SK-N-SH (cell line): ENCODE results near the gene TMSB10. TPM values are rescaled to one million over a fixed set of nuclear protein-coding genes. Genes with fewer than 3 reads are reported as not detected.

Source experiments
- CTCF ChIA-PET: fragments of 300-600, 350-600 bp; formaldehyde crosslinking; extraction: SDS; loops from one replicate; lab custom pipeline; 2021; lab: Yijun Ruan, JAX
- POLR2A ChIA-PET: fragments of 350-600 bp; sonication (Branson Sonifier 250); formaldehyde crosslinking; extraction: SDS; loops from one replicate; lab custom pipeline; 2020; ENCODE audit warnings: antibody characterized with exemption, inconsistent platforms; lab: Yijun Ruan, JAX
- DNase-seq: peaks from one replicate; pipeline ENCODE4 v3.0.0; 2012
- H2AFZ ChIP-seq: fragments of 200-600 bp; sonication (generic); 2 replicates; pipeline ENCODE4 v1.8.1; 2016; ENCODE audit warnings: antibody characterized with exemption, mild to moderate bottlenecking, low read depth
- H3F3A ChIP-seq: fragments of 200-600 bp; sonication (generic); replicated peaks from 2 replicates; pipeline ENCODE3; 2016; ENCODE audit warnings: antibody characterized with exemption, mild to moderate bottlenecking; ENCODE audit not compliant: insufficient read depth
- H3K27ac ChIP-seq, 2 experiments: fragments of 200-500 bp in 1 of 2; fragments of 200-600 bp in 1 of 2; sonication (Bioruptor generic) in 1 of 2; sonication (generic), shearing (Covaris generic) in 1 of 2; 2 replicates each; pipeline versions ENCODE4 v1.5.1 to v1.6.1; 2014 to 2016; ENCODE audit warnings: low read depth in 2 of 2, inconsistent platforms in 1 of 2, low read length in 1 of 2, mild to moderate bottlenecking in 1 of 2, mixed read lengths in 1 of 2
- H3K27me3 ChIP-seq: fragments of 200-600 bp; sonication (generic), shearing (Covaris generic); 2 replicates; pipeline ENCODE4 v1.6.1; 2016; ENCODE audit warnings: mixed run types; ENCODE audit not compliant: insufficient read depth
- H3K36me3 ChIP-seq, 2 experiments: fragments of 200-500 bp in 1 of 2; fragments of 200-600 bp in 1 of 2; sonication (Bioruptor generic) in 1 of 2; sonication (generic) in 1 of 2; replicated peaks in 1 of 2; 2 replicates each; pipeline versions ENCODE3 to v1.5.1; 2014 to 2016; ENCODE audit warnings: low read length in 1 of 2, mild to moderate bottlenecking in 1 of 2; ENCODE audit not compliant: insufficient read depth in 2 of 2, control insufficient read depth in 1 of 2
- H3K4me1 ChIP-seq, 2 experiments: fragments of 200-500 bp in 1 of 2; fragments of 200-600 bp in 1 of 2; sonication (Bioruptor generic) in 1 of 2; sonication (generic), shearing (Covaris generic) in 1 of 2; 2 replicates each; pipeline versions ENCODE4 v1.5.1 to v1.6.1; 2014 to 2016; ENCODE audit warnings: low read depth in 1 of 2, low read length in 1 of 2, mixed run types in 1 of 2; ENCODE audit not compliant: insufficient read depth in 2 of 2, control insufficient read depth in 1 of 2
- H3K4me2 ChIP-seq: fragments of 200-600 bp; sonication (generic), shearing (Covaris generic); 2 replicates; pipeline ENCODE4 v1.6.1; 2017; ENCODE audit warnings: mixed run types
- H3K4me3 ChIP-seq, 2 experiments: fragments of 200-500 bp in 1 of 2; fragments of 200-600 bp in 1 of 2; sonication (Bioruptor generic) in 1 of 2; sonication (generic), shearing (Covaris generic) in 1 of 2; 2 replicates each; pipeline versions ENCODE4 v1.5.1 to v1.8.1; 2014 to 2016; ENCODE audit warnings: low read depth in 2 of 2, inconsistent platforms in 1 of 2, low read length in 1 of 2, mild to moderate bottlenecking in 1 of 2, mixed read lengths in 1 of 2, moderate library complexity in 1 of 2
- H3K79me2 ChIP-seq: fragments of 200-600 bp; sonication (generic); 2 replicates; pipeline ENCODE4 v1.8.1; 2017; ENCODE audit warnings: mild to moderate bottlenecking; ENCODE audit not compliant: insufficient read depth
- H3K9ac ChIP-seq: fragments of 200-600 bp; sonication (generic); 2 replicates; pipeline ENCODE4 v1.6.1; 2017; ENCODE audit warnings: mixed run types
- H3K9me2 ChIP-seq: fragments of 200-600 bp; sonication (generic); 2 replicates; pipeline ENCODE4 v1.6.1; 2017; ENCODE audit warnings: mixed run types
- H3K9me3 ChIP-seq: fragments of 200-600 bp; sonication (generic); 2 replicates; pipeline ENCODE4 v1.6.1; 2017; ENCODE audit warnings: mixed run types, mild to moderate bottlenecking, moderate library complexity
- H4K20me1 ChIP-seq: fragments of 200-600 bp; sonication (generic); 2 replicates; pipeline ENCODE4 v1.6.1; 2017; ENCODE audit warnings: mild to moderate bottlenecking, mixed run types; ENCODE audit not compliant: insufficient read depth
- CHD2 ChIP-seq: fragments of 150-350 bp; IDR thresholded peaks from 2 replicates; pipeline ENCODE4 v1.6.1; 2018; ENCODE audit warnings: low read length; ENCODE audit not compliant: partially characterized antibody
- ELF1 ChIP-seq: IDR thresholded peaks from 2 replicates; pipeline ENCODE4 v1.4.0; 2012
- EZH2phosphoT487 ChIP-seq: fragments of 200-600 bp; sonication (generic); IDR thresholded peaks from 2 replicates; pipeline ENCODE4 v1.6.1; 2017; ENCODE audit warnings: low read depth, mixed run types, mild to moderate bottlenecking, antibody characterized with exemption, moderate library complexity, borderline replicate concordance
- FOSL2 ChIP-seq: IDR thresholded peaks from 2 replicates; pipeline ENCODE4 v1.4.0; 2012; ENCODE audit warnings: low read depth, mild to moderate bottlenecking, moderate library complexity, borderline replicate concordance
- FOXJ3 ChIP-seq: sonication (generic); formaldehyde crosslinking; IDR thresholded peaks from 2 replicates; pipeline ENCODE4 v1.5.1; 2020; ENCODE audit warnings: mild to moderate bottlenecking, missing genetic modification reagents
- FOXM1 ChIP-seq: IDR thresholded peaks from 2 replicates; pipeline ENCODE4 v1.4.0; 2012; ENCODE audit warnings: low read depth, mild to moderate bottlenecking
- JUND ChIP-seq: IDR thresholded peaks from 2 replicates; pipeline ENCODE4 v1.4.0; 2012
- MEF2A ChIP-seq: IDR thresholded peaks from 2 replicates; pipeline ENCODE4 v1.4.0; 2012; ENCODE audit warnings: low read depth, borderline replicate concordance
- MXI1 ChIP-seq: IDR thresholded peaks from 2 replicates; pipeline ENCODE4 v1.6.1; 2012; ENCODE audit warnings: mild to moderate bottlenecking, low read depth, low read length, improper control_type of control experiment
- NFIC ChIP-seq: IDR thresholded peaks from 2 replicates; pipeline ENCODE4 v1.4.0; 2012; ENCODE audit warnings: borderline replicate concordance
- NRF1 ChIP-seq: IDR thresholded peaks from 2 replicates; pipeline ENCODE4 v1.6.1; 2012; ENCODE audit warnings: low read depth, mild to moderate bottlenecking, low read length
- RAD21 ChIP-seq: IDR thresholded peaks from 2 replicates; pipeline ENCODE4 v1.6.1; 2012; ENCODE audit warnings: mild to moderate bottlenecking, low read length
- RCOR1 ChIP-seq: fragments of 150-350 bp; IDR thresholded peaks from 2 replicates; pipeline ENCODE4 v1.6.1; 2017; ENCODE audit warnings: antibody characterized with exemption, low read length
- RFX5 ChIP-seq: IDR thresholded peaks from 2 replicates; pipeline ENCODE4 v1.6.1; 2012; ENCODE audit warnings: mild to moderate bottlenecking, improper control_type of control experiment, low read length
- SIN3A ChIP-seq: IDR thresholded peaks from 2 replicates; pipeline ENCODE4 v1.6.1; 2012; ENCODE audit warnings: low read depth, mild to moderate bottlenecking, low read length, moderate library complexity, borderline replicate concordance
- TEAD4 ChIP-seq: IDR thresholded peaks from 2 replicates; pipeline ENCODE4 v1.4.0; 2012; ENCODE audit warnings: mild to moderate bottlenecking, borderline replicate concordance; ENCODE audit not compliant: insufficient read depth
- WGBS: methylation state at CpG from one replicate; pipeline ENCODE4 v1.1.6; 2017; ENCODE audit warnings: low lambda C conversion rate; 5-methylcytosine and 5-hydroxymethylcytosine counted together
- polyA plus RNA-seq, 3 experiments: library from polyadenylated mRNA; depleted of rRNA; stranded (reverse); fragments of >200 nt; gene quantifications; 2 replicates each; pipeline ENCODE4 v1.2.3, GENCODE V29; 2012
- TF ChIP-seq, protein P1 (sequence below): IDR thresholded peaks from 2 replicates; pipeline ENCODE4 v1.4.0; 2012; ENCODE audit warnings: low read depth
- TF ChIP-seq, protein P2 (sequence below): IDR thresholded peaks from 2 replicates; pipeline ENCODE4; 2012
- TF ChIP-seq, protein P3 (sequence below): fragments of 150-350 bp; IDR thresholded peaks from 2 replicates; pipeline ENCODE4 v1.6.1; 2016; ENCODE audit warnings: mild to moderate bottlenecking, low read depth, low read length
- TF ChIP-seq, protein P4 (sequence below): fragments of 200-600 bp; sonication (generic); IDR thresholded peaks from 2 replicates; pipeline ENCODE4 v1.6.1; 2017; ENCODE audit warnings: antibody characterized with exemption, mild to moderate bottlenecking, moderate library complexity
- TF ChIP-seq, protein P5 (sequence below): fragments of 150-350 bp; IDR thresholded peaks from 2 replicates; pipeline ENCODE4 v1.6.1; 2017; ENCODE audit warnings: antibody characterized with exemption, low read length, low read depth, borderline replicate concordance

TMSB10 gene
- polyA plus RNA-seq, 1 of the 3 experiments (the other 2 are of a cell fraction), result 7,920 TPM

DNA sequence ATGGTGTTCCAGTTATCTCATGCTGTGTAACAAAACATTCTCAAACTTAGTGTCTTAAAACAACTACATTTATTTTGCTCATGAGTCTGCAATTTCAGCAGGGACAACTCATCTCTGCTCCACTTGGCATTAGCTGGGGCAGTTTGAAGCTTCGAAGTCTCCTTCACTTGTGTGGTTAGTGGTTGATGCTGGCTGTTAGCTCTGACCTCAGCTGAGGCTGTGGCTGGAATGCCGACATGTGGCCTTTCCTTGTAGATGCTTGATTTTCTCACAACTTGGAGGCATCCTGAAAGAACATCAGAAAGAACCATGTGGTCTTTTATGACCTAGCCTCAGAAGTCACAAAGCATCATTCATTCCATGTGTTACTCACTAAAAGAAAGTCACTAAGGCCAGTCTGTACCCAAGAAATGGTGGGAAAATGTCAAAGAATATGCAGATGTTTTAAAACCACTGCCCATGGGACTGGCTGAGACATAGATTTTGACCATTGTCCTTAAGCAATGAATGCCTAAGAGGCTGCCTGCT is 3.8 kb upstream of the TMSB10 start (continued):
- TF ChIP-seq, protein P1, sequence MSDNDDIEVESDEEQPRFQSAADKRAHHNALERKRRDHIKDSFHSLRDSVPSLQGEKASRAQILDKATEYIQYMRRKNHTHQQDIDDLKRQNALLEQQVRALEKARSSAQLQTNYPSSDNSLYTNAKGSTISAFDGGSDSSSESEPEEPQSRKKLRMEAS, result no peak
- TF ChIP-seq EZH2phosphoT487 (no peak), CHD2 (no peak), FOSL2 (no peak), FOXM1 (no peak), RCOR1 (no peak), JUND (no peak), MXI1 (no peak)

DNA sequence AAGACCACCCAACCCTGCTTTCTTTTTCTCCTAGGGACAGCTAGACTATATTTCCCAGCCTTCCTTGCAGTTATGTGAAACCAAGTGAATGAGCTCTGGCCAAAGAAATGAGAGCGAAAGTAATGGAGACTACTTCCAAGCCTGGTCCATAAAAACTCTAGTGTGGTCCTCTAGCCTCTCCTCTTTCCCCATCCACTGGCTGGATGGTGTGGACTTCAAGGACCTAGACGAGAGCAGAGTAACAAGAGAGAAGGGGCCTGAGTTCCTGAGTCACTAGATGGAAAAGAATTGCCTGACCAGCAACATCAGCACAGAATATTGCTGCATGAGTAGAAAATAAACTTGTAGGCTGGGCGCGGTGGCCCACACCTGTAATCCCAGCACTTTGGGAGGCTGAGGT is 2.9 kb upstream of the TMSB10 start:
- H2AFZ ChIP-seq, result no peak overlapping the region
- DNase-seq, result no peak
- 97% methylated on average over 4 of the region's 4 CpGs for WGBS
- peaks cover 21% of the 10 kb centered on the region for H3K79me2 ChIP-seq
- peaks cover 0 to 17% of the 10 kb centered on the region in 2 experiments for H3K36me3 ChIP-seq
- H3K9ac ChIP-seq, result no peak overlapping the region
- H4K20me1 ChIP-seq, result peaks cover 15% of the 10 kb centered on the region
- H3K27me3 ChIP-seq, result no peaks in the 10 kb centered on the region
- H3K9me3 ChIP-seq, result no peaks in the 10 kb centered on the region
- H3F3A ChIP-seq, result peaks cover 33% of the 10 kb centered on the region
- ChIA-PET POLR2A (no interaction called here), CTCF (interaction anchor here (0.6 to 2.3 kb wide), 3 partner anchors 17 to 23 kb away, joined by 3 to 13 read pairs (median 4); no protein-coding TSS in a partner anchor)
- no peak overlapping the region for H3K4me2 ChIP-seq
- H3K4me1 ChIP-seq, result peaks cover 4 to 18% of the 10 kb centered on the region in 2 experiments; a peak in 3 of 4 replicates
- TF ChIP-seq, protein P2, sequence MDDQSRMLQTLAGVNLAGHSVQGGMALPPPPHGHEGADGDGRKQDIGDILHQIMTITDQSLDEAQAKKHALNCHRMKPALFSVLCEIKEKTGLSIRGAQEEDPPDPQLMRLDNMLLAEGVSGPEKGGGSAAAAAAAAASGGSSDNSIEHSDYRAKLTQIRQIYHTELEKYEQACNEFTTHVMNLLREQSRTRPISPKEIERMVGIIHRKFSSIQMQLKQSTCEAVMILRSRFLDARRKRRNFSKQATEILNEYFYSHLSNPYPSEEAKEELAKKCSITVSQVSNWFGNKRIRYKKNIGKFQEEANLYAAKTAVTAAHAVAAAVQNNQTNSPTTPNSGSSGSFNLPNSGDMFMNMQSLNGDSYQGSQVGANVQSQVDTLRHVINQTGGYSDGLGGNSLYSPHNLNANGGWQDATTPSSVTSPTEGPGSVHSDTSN, result no peak
- TF ChIP-seq MEF2A (no peak), FOXM1 (no peak), ELF1 (no peak), EZH2phosphoT487 (no peak), MXI1 (no peak), RAD21 (no peak), NFIC (no peak), TEAD4 (no peak), SIN3A (no peak), RFX5 (no peak), CHD2 (no peak), FOXJ3 (CRISPR knock-in tag) (no peak), NRF1 (no peak)
- TF ChIP-seq, protein P3, sequence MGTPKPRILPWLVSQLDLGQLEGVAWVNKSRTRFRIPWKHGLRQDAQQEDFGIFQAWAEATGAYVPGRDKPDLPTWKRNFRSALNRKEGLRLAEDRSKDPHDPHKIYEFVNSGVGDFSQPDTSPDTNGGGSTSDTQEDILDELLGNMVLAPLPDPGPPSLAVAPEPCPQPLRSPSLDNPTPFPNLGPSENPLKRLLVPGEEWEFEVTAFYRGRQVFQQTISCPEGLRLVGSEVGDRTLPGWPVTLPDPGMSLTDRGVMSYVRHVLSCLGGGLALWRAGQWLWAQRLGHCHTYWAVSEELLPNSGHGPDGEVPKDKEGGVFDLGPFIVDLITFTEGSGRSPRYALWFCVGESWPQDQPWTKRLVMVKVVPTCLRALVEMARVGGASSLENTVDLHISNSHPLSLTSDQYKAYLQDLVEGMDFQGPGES, result no peak
- TF ChIP-seq, protein P4, sequence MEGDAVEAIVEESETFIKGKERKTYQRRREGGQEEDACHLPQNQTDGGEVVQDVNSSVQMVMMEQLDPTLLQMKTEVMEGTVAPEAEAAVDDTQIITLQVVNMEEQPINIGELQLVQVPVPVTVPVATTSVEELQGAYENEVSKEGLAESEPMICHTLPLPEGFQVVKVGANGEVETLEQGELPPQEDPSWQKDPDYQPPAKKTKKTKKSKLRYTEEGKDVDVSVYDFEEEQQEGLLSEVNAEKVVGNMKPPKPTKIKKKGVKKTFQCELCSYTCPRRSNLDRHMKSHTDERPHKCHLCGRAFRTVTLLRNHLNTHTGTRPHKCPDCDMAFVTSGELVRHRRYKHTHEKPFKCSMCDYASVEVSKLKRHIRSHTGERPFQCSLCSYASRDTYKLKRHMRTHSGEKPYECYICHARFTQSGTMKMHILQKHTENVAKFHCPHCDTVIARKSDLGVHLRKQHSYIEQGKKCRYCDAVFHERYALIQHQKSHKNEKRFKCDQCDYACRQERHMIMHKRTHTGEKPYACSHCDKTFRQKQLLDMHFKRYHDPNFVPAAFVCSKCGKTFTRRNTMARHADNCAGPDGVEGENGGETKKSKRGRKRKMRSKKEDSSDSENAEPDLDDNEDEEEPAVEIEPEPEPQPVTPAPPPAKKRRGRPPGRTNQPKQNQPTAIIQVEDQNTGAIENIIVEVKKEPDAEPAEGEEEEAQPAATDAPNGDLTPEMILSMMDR, result no peak
- TF ChIP-seq, protein P5, sequence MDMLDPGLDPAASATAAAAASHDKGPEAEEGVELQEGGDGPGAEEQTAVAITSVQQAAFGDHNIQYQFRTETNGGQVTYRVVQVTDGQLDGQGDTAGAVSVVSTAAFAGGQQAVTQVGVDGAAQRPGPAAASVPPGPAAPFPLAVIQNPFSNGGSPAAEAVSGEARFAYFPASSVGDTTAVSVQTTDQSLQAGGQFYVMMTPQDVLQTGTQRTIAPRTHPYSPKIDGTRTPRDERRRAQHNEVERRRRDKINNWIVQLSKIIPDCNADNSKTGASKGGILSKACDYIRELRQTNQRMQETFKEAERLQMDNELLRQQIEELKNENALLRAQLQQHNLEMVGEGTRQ, result no peak
- H3K4me3 ChIP-seq, result no peak overlapping the region
- no peak overlapping the region for H3K27ac ChIP-seq
- no peaks in the 10 kb centered on the region for H3K9me2 ChIP-seq
